ENCODE results near the gene RPN2. TPM values are rescaled to one million over a fixed set of nuclear protein-coding genes. Genes with fewer than 3 reads are reported as not detected.

Gene RPN2
- total and polyA plus RNA-seq, 9 of the 15 experiments (the other 6 are each of a cell fraction or from before 2014, with no cell fraction given), result 168 to 548 (median 325) TPM

DNA sequence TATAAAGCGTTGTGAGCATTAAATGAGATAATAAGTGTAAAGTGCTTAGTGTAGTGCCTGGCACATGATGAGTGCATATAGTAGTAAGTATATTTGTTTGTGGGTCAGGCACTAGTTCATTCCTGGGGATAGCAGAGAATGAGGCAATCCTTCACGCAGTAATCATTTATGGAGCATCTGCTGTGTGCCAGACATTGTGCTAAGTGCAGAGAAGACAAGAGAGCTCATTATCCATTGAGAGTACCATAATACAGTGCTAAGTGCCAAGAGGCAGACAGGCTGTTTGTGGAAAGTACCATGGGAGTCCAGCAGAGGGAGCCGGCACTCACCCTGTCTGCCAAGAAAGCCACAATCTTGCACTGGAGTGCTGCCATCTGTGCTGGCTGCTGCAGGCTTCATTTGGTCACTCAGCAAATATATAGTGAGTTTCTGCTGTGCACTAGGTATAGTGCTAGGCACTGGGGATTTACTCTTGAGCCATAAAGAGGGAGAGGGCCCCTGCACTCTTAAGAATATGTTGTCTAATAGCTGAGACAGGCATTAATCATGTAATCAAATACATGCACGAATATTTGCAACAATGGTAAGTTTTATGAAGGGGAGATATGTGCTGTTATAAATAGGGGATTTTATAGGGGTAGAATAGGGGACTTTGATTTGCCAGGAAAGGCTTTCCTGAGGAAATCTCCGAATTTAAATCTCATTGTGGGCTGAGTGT, 13.2 kb downstream of the RPN2 start (continued):
- TF ChIP-seq, protein P1, sequence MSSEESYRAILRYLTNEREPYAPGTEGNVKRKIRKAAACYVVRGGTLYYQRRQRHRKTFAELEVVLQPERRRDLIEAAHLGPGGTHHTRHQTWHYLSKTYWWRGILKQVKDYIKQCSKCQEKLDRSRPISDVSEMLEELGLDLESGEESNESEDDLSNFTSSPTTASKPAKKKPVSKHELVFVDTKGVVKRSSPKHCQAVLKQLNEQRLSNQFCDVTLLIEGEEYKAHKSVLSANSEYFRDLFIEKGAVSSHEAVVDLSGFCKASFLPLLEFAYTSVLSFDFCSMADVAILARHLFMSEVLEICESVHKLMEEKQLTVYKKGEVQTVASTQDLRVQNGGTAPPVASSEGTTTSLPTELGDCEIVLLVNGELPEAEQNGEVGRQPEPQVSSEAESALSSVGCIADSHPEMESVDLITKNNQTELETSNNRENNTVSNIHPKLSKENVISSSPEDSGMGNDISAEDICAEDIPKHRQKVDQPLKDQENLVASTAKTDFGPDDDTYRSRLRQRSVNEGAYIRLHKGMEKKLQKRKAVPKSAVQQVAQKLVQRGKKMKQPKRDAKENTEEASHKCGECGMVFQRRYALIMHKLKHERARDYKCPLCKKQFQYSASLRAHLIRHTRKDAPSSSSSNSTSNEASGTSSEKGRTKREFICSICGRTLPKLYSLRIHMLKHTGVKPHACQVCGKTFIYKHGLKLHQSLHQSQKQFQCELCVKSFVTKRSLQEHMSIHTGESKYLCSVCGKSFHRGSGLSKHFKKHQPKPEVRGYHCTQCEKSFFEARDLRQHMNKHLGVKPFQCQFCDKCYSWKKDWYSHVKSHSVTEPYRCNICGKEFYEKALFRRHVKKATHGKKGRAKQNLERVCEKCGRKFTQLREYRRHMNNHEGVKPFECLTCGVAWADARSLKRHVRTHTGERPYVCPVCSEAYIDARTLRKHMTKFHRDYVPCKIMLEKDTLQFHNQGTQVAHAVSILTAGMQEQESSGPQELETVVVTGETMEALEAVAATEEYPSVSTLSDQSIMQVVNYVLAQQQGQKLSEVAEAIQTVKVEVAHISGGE (CRISPR knock-in tag; IDR thresholded peaks at IDR 0.05), result no peak
- TF ChIP-seq NCOR1 (IDR thresholded peaks at IDR 0.05) (0 out of 2 replicates have a peak, but pooled peaks have one; percentile 16), ZFP1 (CRISPR knock-in tag; IDR thresholded peaks at IDR 0.05) (no peak), NFIC (IDR thresholded peaks at IDR 0.05) (peak; percentile 65), HSF4 (CRISPR knock-in tag; IDR thresholded peaks at IDR 0.05; ENCODE audit: borderline replicate concordance) (no peak), EP400 (IDR thresholded peaks at IDR 0.05) (no peak), ZBTB1 (CRISPR knock-in tag; IDR thresholded peaks at IDR 0.05; ENCODE audit: borderline replicate concordance, low read depth) (no peak), ZNF584 (CRISPR knock-in tag; IDR thresholded peaks at IDR 0.05; ENCODE audit: low read depth) (no peak)
- TF ChIP-seq, protein P2, sequence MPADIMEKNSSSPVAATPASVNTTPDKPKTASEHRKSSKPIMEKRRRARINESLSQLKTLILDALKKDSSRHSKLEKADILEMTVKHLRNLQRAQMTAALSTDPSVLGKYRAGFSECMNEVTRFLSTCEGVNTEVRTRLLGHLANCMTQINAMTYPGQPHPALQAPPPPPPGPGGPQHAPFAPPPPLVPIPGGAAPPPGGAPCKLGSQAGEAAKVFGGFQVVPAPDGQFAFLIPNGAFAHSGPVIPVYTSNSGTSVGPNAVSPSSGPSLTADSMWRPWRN (IDR thresholded peaks at IDR 0.05; ENCODE audit: low read depth), result no peak
- TF ChIP-seq, protein P3, sequence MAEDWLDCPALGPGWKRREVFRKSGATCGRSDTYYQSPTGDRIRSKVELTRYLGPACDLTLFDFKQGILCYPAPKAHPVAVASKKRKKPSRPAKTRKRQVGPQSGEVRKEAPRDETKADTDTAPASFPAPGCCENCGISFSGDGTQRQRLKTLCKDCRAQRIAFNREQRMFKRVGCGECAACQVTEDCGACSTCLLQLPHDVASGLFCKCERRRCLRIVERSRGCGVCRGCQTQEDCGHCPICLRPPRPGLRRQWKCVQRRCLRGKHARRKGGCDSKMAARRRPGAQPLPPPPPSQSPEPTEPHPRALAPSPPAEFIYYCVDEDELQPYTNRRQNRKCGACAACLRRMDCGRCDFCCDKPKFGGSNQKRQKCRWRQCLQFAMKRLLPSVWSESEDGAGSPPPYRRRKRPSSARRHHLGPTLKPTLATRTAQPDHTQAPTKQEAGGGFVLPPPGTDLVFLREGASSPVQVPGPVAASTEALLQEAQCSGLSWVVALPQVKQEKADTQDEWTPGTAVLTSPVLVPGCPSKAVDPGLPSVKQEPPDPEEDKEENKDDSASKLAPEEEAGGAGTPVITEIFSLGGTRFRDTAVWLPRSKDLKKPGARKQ (CRISPR knock-in tag; IDR thresholded peaks at IDR 0.05), result no peak
- TF ChIP-seq, protein P4, sequence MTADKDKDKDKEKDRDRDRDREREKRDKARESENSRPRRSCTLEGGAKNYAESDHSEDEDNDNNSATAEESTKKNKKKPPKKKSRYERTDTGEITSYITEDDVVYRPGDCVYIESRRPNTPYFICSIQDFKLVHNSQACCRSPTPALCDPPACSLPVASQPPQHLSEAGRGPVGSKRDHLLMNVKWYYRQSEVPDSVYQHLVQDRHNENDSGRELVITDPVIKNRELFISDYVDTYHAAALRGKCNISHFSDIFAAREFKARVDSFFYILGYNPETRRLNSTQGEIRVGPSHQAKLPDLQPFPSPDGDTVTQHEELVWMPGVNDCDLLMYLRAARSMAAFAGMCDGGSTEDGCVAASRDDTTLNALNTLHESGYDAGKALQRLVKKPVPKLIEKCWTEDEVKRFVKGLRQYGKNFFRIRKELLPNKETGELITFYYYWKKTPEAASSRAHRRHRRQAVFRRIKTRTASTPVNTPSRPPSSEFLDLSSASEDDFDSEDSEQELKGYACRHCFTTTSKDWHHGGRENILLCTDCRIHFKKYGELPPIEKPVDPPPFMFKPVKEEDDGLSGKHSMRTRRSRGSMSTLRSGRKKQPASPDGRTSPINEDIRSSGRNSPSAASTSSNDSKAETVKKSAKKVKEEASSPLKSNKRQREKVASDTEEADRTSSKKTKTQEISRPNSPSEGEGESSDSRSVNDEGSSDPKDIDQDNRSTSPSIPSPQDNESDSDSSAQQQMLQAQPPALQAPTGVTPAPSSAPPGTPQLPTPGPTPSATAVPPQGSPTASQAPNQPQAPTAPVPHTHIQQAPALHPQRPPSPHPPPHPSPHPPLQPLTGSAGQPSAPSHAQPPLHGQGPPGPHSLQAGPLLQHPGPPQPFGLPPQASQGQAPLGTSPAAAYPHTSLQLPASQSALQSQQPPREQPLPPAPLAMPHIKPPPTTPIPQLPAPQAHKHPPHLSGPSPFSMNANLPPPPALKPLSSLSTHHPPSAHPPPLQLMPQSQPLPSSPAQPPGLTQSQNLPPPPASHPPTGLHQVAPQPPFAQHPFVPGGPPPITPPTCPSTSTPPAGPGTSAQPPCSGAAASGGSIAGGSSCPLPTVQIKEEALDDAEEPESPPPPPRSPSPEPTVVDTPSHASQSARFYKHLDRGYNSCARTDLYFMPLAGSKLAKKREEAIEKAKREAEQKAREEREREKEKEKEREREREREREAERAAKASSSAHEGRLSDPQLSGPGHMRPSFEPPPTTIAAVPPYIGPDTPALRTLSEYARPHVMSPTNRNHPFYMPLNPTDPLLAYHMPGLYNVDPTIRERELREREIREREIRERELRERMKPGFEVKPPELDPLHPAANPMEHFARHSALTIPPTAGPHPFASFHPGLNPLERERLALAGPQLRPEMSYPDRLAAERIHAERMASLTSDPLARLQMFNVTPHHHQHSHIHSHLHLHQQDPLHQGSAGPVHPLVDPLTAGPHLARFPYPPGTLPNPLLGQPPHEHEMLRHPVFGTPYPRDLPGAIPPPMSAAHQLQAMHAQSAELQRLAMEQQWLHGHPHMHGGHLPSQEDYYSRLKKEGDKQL (CRISPR knock-in tag; IDR thresholded peaks at IDR 0.05; ENCODE audit: borderline replicate concordance), result no peak
- TF ChIP-seq, protein P5, sequence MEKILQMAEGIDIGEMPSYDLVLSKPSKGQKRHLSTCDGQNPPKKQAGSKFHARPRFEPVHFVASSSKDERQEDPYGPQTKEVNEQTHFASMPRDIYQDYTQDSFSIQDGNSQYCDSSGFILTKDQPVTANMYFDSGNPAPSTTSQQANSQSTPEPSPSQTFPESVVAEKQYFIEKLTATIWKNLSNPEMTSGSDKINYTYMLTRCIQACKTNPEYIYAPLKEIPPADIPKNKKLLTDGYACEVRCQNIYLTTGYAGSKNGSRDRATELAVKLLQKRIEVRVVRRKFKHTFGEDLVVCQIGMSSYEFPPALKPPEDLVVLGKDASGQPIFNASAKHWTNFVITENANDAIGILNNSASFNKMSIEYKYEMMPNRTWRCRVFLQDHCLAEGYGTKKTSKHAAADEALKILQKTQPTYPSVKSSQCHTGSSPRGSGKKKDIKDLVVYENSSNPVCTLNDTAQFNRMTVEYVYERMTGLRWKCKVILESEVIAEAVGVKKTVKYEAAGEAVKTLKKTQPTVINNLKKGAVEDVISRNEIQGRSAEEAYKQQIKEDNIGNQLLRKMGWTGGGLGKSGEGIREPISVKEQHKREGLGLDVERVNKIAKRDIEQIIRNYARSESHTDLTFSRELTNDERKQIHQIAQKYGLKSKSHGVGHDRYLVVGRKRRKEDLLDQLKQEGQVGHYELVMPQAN (IDR thresholded peaks at IDR 0.05; ENCODE audit: borderline replicate concordance), result no peak
